Measurements from ENCODE around the gene MANSC4. TPM values are rescaled to one million over a fixed set of nuclear protein-coding genes. Genes with fewer than 3 reads are reported as not detected.

MANSC4 gene
- total and polyA plus RNA-seq, 9 of the 15 experiments (the other 6 are each of a cell fraction or from before 2014, with no cell fraction given) = not detected

GRCh38 chr12:27780612-27781408 is 774 bp upstream of the MANSC4 start:
- ChIA-PET CTCF (ENCODE audit: low intra/inter-chr PET ratio) (no interaction called here), POLR2A (interaction anchor here (0.6 to 2.0 kb wide), 3 partner anchors 9 to 11 kb away, joined by 3 to 8 read pairs (median 3); no protein-coding TSS in a partner anchor)
- H3K79me2 ChIP-seq (ENCODE audit: control insufficient read depth, insufficient read depth, low read length) = peaks cover 27% of the 10 kb centered on the region
- peak overlapping the region; percentile 66 for H3K4me3 ChIP-seq
- in situ Hi-C loops (cut with MboI) (no loop called here), intact Hi-C loops (cut with micrococcal nuclease) (loop anchor here (5.0 kb wide), 1 partner anchor 41 kb away; no protein-coding TSS in a partner anchor)
- FAIRE-seq = peak; percentile 26
- H3K36me3 ChIP-seq (ENCODE audit: control insufficient read depth, insufficient read depth, low read length) = peaks cover 10% of the 10 kb centered on the region; the same call in 2 of the 3 replicates
- peak overlapping the region; percentile 71 for H3K27ac ChIP-seq (ENCODE audit: extremely low read depth, low read depth, low read length)
- no peaks in the 10 kb centered on the region for H3K27me3 ChIP-seq (ENCODE audit: control insufficient read depth in 2 of 2, insufficient read depth in 2 of 2, low read length in 2 of 2)
- H2AFZ ChIP-seq (ENCODE audit: low read depth, low read length) = peak overlapping the region; percentile 98
- peak overlapping the region; percentile 86 for H3K4me2 ChIP-seq (ENCODE audit: insufficient read depth, low read length)
- no peaks in the 10 kb centered on the region for H3K9me1 ChIP-seq (ENCODE audit: control insufficient read depth, insufficient read depth, low read length)
- ATAC-seq = peak; percentile 67
- peak overlapping the region; percentile 54 to 97 for H3K9ac ChIP-seq (ENCODE audit: insufficient read depth in 1 of 2, low read depth in 2 of 2, low read length in 2 of 2)
- 6% methylated on average over 23 of the region's 27 CpGs for WGBS (ENCODE audit: insufficient coverage, low coverage, missing lambda C conversion rate)
- peaks cover 11 to 28% of the 10 kb centered on the region in 2 experiments; a peak in 4 of 5 replicates for H3K4me1 ChIP-seq (replicated peaks in 1 of 2; ENCODE audit: control insufficient read depth in 2 of 2, insufficient read depth in 2 of 2, low read length in 2 of 2)
- DNase-seq (ENCODE audit: extremely low read depth in 1 of 4, low spot score in 3 of 4) = peak; percentile 29 to 40 (median 32)
- no peaks in the 10 kb centered on the region; the same call in 1 of the 2 replicates for H4K20me1 ChIP-seq (replicated peaks; ENCODE audit: control insufficient read depth, insufficient read depth, low read length)
- H3K9me3 ChIP-seq (replicated peaks; ENCODE audit: control insufficient read depth, insufficient read depth, low read depth, low read length) = no peaks in the 10 kb centered on the region
- BruUV-seq (replicated peaks) = no TSS peak
- TF ChIP-seq ZFP30 (CRISPR knock-in tag; IDR thresholded peaks at IDR 0.05; ENCODE audit: borderline replicate concordance) (no peak), SPI1 (IDR thresholded peaks at IDR 0.05; ENCODE audit: borderline replicate concordance, low read depth, low read length) (no peak), MBD2 (IDR thresholded peaks at IDR 0.05; ENCODE audit: borderline replicate concordance, low read depth) (0 out of 2 replicates have a peak, but pooled peaks have one; percentile 34), ZNF639 (CRISPR knock-in tag; conservative IDR thresholded peaks at IDR 0.05 in 1 of 2, IDR thresholded peaks at IDR 0.05 in 1 of 2) (no peak), NCOA1 (IDR thresholded peaks at IDR 0.05; ENCODE audit: low read depth) (no peak), DMBX1 (CRISPR knock-in tag; IDR thresholded peaks at IDR 0.05; ENCODE audit: borderline replicate concordance) (no peak), ATF1 (CRISPR knock-in tag; IDR thresholded peaks at IDR 0.05) (no peak), ATF1 (tag; IDR thresholded peaks at IDR 0.05) (0 out of 2 replicates have a peak, but pooled peaks have one; percentile 2), DACH1 (IDR thresholded peaks at IDR 0.05; ENCODE audit: partially characterized antibody) (no peak), PHF8 (IDR thresholded peaks at IDR 0.05; ENCODE audit: borderline replicate concordance, low read length) (no peak), ZKSCAN8 (CRISPR knock-in tag; IDR thresholded peaks at IDR 0.05) (no peak), BRD4 (IDR thresholded peaks at IDR 0.05) (no peak), NFIX (CRISPR knock-in tag; IDR thresholded peaks at IDR 0.05; ENCODE audit: low read depth) (no peak), ZNF212 (CRISPR knock-in tag; IDR thresholded peaks at IDR 0.05) (no peak), ZFX (CRISPR knock-in tag; IDR thresholded peaks at IDR 0.05) (peak; percentile 42; the same call in 1 of the 2 replicates), ZSCAN32 (CRISPR knock-in tag; IDR thresholded peaks at IDR 0.05) (no peak), ZNF586 (CRISPR knock-in tag; conservative IDR thresholded peaks at IDR 0.05) (no peak), ZNF143 (CRISPR knock-in tag; IDR thresholded peaks at IDR 0.05) (no peak; the same call in 1 of the 2 replicates), ZFP1 (CRISPR knock-in tag; IDR thresholded peaks at IDR 0.05) (no peak), PTTG1 (tag; IDR thresholded peaks at IDR 0.05; ENCODE audit: low read depth) (no peak), IRF2 (CRISPR knock-in tag; IDR thresholded peaks at IDR 0.05) (no peak), SMARCC2 (IDR thresholded peaks at IDR 0.05; ENCODE audit: low read depth) (no peak)

Data from K562 (cell line).